Measurements from ENCODE around the gene CHURC1.

The CHURC1 gene

DNA sequence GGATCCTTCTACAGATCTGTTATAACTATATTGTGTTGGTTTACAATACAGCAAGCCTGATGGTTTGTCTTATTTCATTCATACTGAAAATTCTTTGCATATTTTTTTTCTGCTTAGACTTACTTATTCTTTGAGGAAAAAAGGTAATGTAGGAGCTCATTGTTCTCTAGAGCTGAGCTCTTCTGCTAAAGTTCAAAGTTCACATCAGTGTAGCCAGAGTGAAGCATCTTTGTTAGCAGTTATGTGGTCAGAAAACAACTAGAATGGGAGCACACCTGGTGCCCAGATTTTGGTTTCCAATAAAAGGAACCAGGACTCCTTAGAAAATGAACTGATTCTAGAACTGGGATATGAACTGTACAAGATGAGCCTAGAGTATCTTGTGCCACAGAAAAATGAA, 18.0 kb downstream of the CHURC1 start:
- no peak for DNase-seq (ENCODE audit: low read depth)
- TF ChIP-seq, protein P1, sequence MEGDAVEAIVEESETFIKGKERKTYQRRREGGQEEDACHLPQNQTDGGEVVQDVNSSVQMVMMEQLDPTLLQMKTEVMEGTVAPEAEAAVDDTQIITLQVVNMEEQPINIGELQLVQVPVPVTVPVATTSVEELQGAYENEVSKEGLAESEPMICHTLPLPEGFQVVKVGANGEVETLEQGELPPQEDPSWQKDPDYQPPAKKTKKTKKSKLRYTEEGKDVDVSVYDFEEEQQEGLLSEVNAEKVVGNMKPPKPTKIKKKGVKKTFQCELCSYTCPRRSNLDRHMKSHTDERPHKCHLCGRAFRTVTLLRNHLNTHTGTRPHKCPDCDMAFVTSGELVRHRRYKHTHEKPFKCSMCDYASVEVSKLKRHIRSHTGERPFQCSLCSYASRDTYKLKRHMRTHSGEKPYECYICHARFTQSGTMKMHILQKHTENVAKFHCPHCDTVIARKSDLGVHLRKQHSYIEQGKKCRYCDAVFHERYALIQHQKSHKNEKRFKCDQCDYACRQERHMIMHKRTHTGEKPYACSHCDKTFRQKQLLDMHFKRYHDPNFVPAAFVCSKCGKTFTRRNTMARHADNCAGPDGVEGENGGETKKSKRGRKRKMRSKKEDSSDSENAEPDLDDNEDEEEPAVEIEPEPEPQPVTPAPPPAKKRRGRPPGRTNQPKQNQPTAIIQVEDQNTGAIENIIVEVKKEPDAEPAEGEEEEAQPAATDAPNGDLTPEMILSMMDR (IDR thresholded peaks at IDR 0.05; ENCODE audit: low read depth, low read length, missing control alignments), result no peak
- in situ Hi-C loops (cut with HindIII; ENCODE audit: low sequenced_read_pairs), result no loop called here
- no peak overlapping the region for H3K4me3 ChIP-seq (ENCODE audit: low read depth, low read length)

DNA sequence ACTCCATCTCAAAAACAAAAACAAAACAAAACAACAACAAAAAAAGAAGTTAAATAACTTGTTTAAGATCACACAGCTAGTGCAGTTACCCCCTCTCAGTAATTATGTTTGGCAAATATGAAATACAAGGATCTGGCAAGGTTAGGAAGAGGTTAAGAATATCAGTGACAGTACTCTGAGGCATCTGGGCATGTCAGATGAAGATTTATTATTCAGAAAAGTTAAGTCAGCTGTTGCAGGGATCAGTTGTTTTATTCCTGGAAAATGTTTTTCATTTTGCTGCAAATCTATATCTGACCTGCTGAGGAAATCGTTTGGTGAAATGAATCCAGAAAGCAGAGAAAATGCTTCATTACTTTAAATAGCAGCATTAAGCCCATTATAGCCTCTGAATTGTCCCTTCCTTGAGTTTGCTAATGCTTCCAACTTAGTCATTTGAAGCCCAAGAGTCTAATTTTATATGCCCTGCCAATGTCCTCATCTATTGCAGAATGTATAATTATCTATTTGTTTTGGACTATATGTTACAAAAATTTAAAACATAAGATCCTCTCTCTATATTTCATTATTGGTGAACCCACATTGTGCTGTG, 20.2 kb downstream of the CHURC1 start:
- in situ Hi-C loops (cut with HindIII; ENCODE audit: low sequenced_read_pairs), result no loop called here
- no peak overlapping the region for H3K4me3 ChIP-seq (ENCODE audit: low read depth, low read length)
- TF ChIP-seq, protein P1 (IDR thresholded peaks at IDR 0.05; ENCODE audit: low read depth, low read length, missing control alignments), result no peak
- no peak for DNase-seq (ENCODE audit: low read depth)

DNA sequence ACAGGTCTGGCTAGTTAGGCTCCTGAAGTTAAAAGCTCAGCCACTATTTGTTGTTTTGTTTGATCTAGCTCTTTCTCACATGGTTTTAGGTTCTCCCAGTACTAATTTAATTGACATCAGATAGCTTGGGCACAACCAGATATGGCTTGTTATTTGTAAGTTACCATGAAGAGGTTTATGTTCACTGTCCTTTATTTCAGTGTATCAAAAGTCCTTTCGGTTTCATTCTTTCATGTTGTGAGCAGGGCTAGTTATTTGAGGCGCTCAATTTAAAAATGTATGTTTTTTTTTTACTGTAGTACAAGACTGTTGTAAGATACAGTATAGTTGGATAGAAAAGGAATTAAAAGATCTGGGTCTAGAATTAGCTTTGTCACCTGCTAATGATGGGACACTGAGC, 21.3 kb downstream of the CHURC1 start:
- DNase-seq (ENCODE audit: low read depth), result no peak
- H3K4me3 ChIP-seq (ENCODE audit: low read depth, low read length), result no peak overlapping the region
- in situ Hi-C loops (cut with HindIII; ENCODE audit: low sequenced_read_pairs), result no loop called here
- TF ChIP-seq, protein P1 (IDR thresholded peaks at IDR 0.05; ENCODE audit: low read depth, low read length, missing control alignments), result no peak

DNA sequence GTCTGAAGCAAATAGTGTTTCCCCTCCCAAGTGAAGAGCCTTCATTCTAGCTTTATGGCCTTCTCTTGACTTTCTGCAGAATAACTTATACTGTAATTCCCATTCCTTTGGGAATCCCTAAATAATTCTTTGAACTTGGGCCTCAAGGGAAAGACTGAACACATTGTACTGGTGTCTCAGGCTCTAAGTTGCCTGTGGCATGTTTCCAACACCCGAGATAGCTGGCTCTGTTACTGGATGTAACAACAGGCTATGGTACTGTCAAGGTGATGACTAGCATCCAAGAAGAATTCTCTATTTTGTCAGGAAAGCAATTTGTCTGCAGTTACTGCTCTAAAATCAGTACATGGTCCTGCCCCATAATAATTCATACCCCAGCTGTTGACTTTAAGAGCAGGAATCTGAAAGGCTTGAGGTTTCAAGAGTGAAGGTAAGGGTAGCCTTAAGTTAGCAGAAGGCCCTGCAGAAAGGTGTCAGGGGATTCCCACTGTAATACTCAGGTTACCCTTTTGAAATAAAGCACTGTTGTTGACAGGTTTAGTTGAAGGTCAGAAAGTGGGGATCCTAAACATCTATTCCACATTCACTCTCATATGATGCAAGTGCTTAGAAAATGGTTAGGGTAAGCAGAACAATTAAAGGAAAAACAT, 23.0 kb downstream of the CHURC1 start:
- no peak for DNase-seq (ENCODE audit: low read depth)
- in situ Hi-C loops (cut with HindIII; ENCODE audit: low sequenced_read_pairs), result no loop called here
- no peak overlapping the region for H3K4me3 ChIP-seq (ENCODE audit: low read depth, low read length)
- TF ChIP-seq, protein P1 (IDR thresholded peaks at IDR 0.05; ENCODE audit: low read depth, low read length, missing control alignments), result no peak

DNA sequence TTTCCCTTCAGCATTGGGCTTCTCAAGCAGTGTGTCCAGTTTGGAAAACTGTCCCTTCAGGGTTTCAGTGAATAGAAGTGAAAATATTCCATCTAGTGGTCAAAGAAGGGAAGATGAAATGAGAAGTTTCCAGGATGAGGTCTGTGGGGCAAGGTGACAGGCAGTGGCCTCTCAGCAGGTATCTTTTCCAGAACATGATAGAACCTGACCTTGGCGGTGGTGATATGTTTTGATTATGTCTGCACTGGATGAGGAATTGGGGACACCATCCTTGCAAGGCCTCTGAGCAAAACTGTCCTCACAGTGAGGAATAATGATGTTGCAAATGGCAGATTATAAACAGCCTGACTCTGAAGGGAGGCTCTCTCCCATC, 23.6 kb downstream of the CHURC1 start:
- in situ Hi-C loops (cut with HindIII; ENCODE audit: low sequenced_read_pairs), result no loop called here
- TF ChIP-seq, protein P1 (IDR thresholded peaks at IDR 0.05; ENCODE audit: low read depth, low read length, missing control alignments), result peak; percentile 44
- DNase-seq (ENCODE audit: low read depth), result no peak
- H3K4me3 ChIP-seq (ENCODE audit: low read depth, low read length), result no peak overlapping the region

DNA sequence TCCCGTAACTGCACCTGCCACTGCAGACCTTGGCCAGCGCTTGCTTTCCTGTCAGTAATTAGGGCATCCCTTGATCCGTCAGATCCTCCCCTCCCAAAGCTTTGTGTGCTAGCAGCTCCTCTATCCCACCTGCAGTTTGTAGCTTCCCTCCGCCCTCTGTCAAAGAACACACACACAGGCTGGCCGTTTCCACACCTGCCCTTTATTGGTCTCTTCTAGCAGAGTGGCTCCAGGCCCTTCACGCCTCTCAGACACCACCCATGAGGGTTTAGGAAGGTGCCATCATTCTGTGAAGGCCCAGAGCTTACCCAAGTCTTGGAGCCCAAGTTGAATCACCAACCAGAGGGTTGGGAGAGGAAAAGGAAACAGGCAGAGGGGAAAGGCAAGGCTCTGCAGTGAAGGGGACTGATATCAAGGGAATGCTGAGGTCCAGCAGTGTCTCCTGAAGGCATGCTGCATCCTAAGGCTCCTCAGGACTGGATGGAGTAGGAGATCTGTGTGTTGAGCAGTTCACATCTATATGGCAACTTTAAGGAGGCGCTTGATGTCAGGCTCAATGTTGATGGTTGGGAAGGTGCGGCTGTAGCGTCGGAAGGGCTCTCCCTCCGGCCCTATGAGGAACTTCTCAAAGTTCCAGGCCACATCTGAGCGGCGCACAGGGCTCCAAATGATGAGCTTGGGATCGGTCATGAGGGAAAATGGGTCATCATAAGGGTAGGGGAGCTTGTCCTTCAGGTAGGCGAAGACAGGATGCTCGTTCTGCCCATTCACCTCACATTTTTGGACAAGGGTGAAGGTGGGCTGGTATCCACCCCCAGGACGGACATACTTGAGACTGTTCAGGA, 24.9 kb downstream of the CHURC1 start:
- in situ Hi-C loops (cut with HindIII; ENCODE audit: low sequenced_read_pairs), result no loop called here
- H3K4me3 ChIP-seq (ENCODE audit: low read depth, low read length), result no peak overlapping the region
- DNase-seq (ENCODE audit: low read depth), result no peak
- TF ChIP-seq, protein P1 (IDR thresholded peaks at IDR 0.05; ENCODE audit: low read depth, low read length, missing control alignments), result no peak

Data from astrocyte of the cerebellum (primary cell).